ENCODE data around the gene NLRP10. TPM values are rescaled to one million over a fixed set of nuclear protein-coding genes. Genes with fewer than 3 reads are reported as not detected.

Gene NLRP10
- total and polyA plus RNA-seq, 12 donors, result not detected

DNA sequence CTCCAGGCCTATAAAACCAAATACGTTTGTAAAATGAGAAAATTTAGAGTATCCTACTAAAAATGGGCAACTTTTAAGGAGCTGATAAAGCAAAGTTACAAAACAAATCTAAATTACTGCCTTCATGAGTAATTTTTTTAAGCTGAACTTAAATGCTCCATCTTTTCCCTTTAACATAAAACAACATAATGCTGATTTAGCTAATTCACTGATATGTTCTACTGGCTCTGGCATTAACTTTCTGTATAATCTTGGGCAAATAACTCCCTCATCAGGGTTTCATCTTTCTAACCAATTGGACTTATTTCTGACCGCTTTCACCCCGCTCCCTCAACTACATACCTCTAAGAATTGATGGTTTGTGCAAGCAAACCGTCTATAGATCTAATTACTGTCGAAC, 24.1 kb downstream of the NLRP10 start:
- TF ChIP-seq, protein P1, sequence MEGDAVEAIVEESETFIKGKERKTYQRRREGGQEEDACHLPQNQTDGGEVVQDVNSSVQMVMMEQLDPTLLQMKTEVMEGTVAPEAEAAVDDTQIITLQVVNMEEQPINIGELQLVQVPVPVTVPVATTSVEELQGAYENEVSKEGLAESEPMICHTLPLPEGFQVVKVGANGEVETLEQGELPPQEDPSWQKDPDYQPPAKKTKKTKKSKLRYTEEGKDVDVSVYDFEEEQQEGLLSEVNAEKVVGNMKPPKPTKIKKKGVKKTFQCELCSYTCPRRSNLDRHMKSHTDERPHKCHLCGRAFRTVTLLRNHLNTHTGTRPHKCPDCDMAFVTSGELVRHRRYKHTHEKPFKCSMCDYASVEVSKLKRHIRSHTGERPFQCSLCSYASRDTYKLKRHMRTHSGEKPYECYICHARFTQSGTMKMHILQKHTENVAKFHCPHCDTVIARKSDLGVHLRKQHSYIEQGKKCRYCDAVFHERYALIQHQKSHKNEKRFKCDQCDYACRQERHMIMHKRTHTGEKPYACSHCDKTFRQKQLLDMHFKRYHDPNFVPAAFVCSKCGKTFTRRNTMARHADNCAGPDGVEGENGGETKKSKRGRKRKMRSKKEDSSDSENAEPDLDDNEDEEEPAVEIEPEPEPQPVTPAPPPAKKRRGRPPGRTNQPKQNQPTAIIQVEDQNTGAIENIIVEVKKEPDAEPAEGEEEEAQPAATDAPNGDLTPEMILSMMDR (IDR thresholded peaks at IDR 0.05), result no peak
- TF ChIP-seq POLR2A (IDR thresholded peaks at IDR 0.05), result no peak
- no peak overlapping the region for H3K27ac ChIP-seq
- H3K9me3 ChIP-seq (replicated peaks in 1 of 3), result peaks cover 0 to 9% (median 0%) of the 10 kb centered on the region in 3 donors
- no peak for DNase-seq
- no peaks in the 10 kb centered on the region for H3K4me1 ChIP-seq (replicated peaks in 1 of 2)
- H3K36me3 ChIP-seq (replicated peaks in 1 of 2), result no peaks in the 10 kb centered on the region
- H3K27me3 ChIP-seq, result no peaks in the 10 kb centered on the region
- H3K4me3 ChIP-seq, result no peak overlapping the region
- intact Hi-C loops (cut with DNase I), result no loop called here
- 47 to 62% (median 50%) methylated on average over 5 of the region's 5 CpGs for WGBS, 4 donors

DNA sequence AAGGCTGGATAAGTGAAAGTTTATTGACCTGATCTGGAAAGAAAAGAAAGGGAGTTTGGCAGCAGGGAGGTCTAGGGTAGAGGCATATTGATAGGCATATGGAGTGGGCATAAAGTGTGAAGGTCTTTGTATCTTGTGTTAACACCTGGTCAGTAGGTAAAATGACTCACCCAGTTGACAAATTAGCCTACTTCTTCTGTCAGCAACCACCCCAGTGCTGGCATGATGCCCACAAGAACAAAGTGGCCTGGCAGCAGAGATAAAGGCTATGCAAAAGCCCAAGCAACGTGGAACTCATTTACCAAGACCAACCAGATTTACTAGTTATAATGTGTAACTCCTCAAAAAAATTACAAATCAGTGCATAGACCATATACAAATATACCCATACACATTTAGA, 28.6 kb downstream of the NLRP10 start:
- Histone ChIP-seq H3K27ac (no peak overlapping the region), H3K4me3 (no peak overlapping the region), H3K9me3 (replicated peaks in 1 of 3) (no peaks in the 10 kb centered on the region), H3K36me3 (replicated peaks in 1 of 2) (no peaks in the 10 kb centered on the region), H3K27me3 (no peaks in the 10 kb centered on the region), H3K4me1 (replicated peaks in 1 of 2) (no peaks in the 10 kb centered on the region)
- 21 to 32% (median 30%) methylated on average over 1 of the region's 1 CpG for WGBS, 4 donors
- no peak for DNase-seq
- TF ChIP-seq POLR2A (IDR thresholded peaks at IDR 0.05), result no peak
- TF ChIP-seq, protein P1 (IDR thresholded peaks at IDR 0.05), result no peak
- intact Hi-C loops (cut with DNase I), result no loop called here

DNA sequence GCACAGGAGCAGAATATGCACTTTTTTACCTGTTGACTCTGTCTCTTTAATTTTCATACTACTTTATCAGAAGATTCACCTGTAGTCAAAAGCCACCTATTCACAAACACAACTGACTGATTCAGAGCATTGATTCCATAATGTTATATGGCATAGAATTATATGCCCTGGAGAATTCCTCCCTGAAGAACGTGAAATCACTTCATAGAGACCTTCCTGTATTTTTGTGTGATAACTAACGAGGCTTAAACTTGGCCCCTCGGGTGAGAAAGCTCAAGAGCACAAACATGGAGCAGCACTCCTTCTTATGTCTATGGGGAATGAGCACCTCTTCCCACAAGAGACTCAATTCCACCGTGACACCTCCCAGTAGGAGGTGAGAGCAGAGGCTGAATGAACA, 34.1 kb downstream of the NLRP10 start, which contains the start of gene OR10A6:
Gene OR10A6 (minus strand): TSS at position 101 of the 400 bp plus-strand sequence. CDS start 2,606 bp downstream, outside the sequence.
- no peak for TF ChIP-seq POLR2A (IDR thresholded peaks at IDR 0.05)
- TF ChIP-seq, protein P1 (IDR thresholded peaks at IDR 0.05), result no peak
- Histone ChIP-seq H3K27ac (no peak within 1 kb of the TSS), H3K36me3 (replicated peaks in 1 of 2) (no peaks in the 10 kb centered on the region), H3K4me1 (replicated peaks in 1 of 2) (no peaks in the 10 kb centered on the region), H3K9me3 (replicated peaks in 1 of 3) (no peaks in the 10 kb centered on the region), H3K27me3 (peaks cover 4% of the 10 kb centered on the region), H3K4me3 (no peak within 1 kb of the TSS)
- 63 to 69% (median 64%) methylated on average over 4 of the region's 4 CpGs for WGBS, 4 donors
- intact Hi-C loops (cut with DNase I), result no loop called here
- no peak for DNase-seq

DNA sequence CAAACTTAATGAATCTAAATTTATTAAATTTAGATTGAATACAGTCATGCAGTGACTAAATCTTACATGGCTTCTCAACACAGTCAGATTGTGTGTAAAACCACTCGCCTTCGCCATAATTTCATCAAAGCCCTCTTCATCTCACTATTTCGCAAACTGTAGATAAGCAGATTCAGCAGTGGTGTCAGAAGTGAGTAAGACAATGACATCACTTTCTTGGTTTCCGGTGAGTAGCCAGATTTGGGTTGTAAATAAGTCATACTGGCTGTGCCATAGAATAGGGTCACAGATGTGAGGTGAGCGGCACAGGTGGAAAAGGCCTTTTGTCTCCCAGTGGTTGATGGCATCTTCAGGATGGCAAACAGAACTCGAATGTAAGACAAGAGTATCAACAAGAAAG, 37.6 kb downstream of the NLRP10 start:
- intact Hi-C loops (cut with DNase I), result no loop called here
- Histone ChIP-seq H3K36me3 (replicated peaks in 1 of 2) (no peaks in the 10 kb centered on the region), H3K27ac (no peak overlapping the region), H3K4me1 (replicated peaks in 1 of 2) (no peaks in the 10 kb centered on the region), H3K27me3 (peaks cover 7% of the 10 kb centered on the region), H3K9me3 (replicated peaks in 1 of 3) (no peaks in the 10 kb centered on the region), H3K4me3 (no peak overlapping the region)
- TF ChIP-seq, protein P1 (IDR thresholded peaks at IDR 0.05), result no peak
- TF ChIP-seq POLR2A (IDR thresholded peaks at IDR 0.05), result no peak
- no peak for DNase-seq
- WGBS, 4 donors, result 75 to 81% (median 81%) methylated on average over 6 of the region's 6 CpGs
